Measurements from ENCODE around the gene TGFBR3. TPM values are rescaled to one million over a fixed set of nuclear protein-coding genes. Genes with fewer than 3 reads are reported as not detected.

TGFBR3 gene
- total RNA-seq, 1 experiment from 2014 or later: 2.4 TPM

- no CpG with 5 or more reads among the region's 11 CpGs for WGBS (ENCODE audit: extremely low coverage, insufficient read length, low lambda C conversion rate)
- no peak overlapping the region for H3K4ac ChIP-seq (ENCODE audit: low read depth, low read length)
- H3K36me3 Mint-ChIP-seq (ENCODE audit: insufficient read depth in 1 of 3, low read depth in 3 of 3): no peaks in the 10 kb centered on the region
Observed at GRCh38 chr1:91729621-91730358, 156.2 kb downstream of the TGFBR3 start.

More at GRCh38 chr1:91729621-91730358, 156.2 kb downstream of the TGFBR3 start:
- Histone ChIP-seq H4K20me1 (ENCODE audit: control insufficient read depth, insufficient read depth, insufficient read length) (no peaks in the 10 kb centered on the region), H3K23me2 (ENCODE audit: insufficient read length, low read depth, low read length, poor library complexity, severe bottlenecking) (no peaks in the 10 kb centered on the region), H3K27ac (ENCODE audit: insufficient read length, low read depth, low read length) (no peak overlapping the region), H2AFZ (ENCODE audit: low read length) (no peak overlapping the region), H4K8ac (replicated peaks; ENCODE audit: insufficient read length, low read depth, low read length) (no peak overlapping the region), H4K91ac (ENCODE audit: insufficient read length, low read depth, low read length) (no peak overlapping the region), H3T11ph (ENCODE audit: low read length) (no peak overlapping the region), H2BK120ac (ENCODE audit: low read depth, low read length, poor library complexity, severe bottlenecking) (no peak overlapping the region), H3K23ac (ENCODE audit: insufficient read length, low read depth, low read length) (no peak overlapping the region), H2BK5ac (ENCODE audit: insufficient read length, low read length) (no peak overlapping the region), H4K5ac (ENCODE audit: insufficient read length, low read depth, low read length) (no peak overlapping the region), H3K4me2 (ENCODE audit: insufficient read depth, insufficient read length, low read length) (no peak overlapping the region), H3K27me3 (ENCODE audit: insufficient read depth, low read length) (no peaks in the 10 kb centered on the region), H2BK15ac (ENCODE audit: low read depth, low read length) (no peak overlapping the region), H3K18ac (ENCODE audit: insufficient read length, low read depth, low read length) (no peak overlapping the region), H2AK5ac (ENCODE audit: insufficient read length, low read length) (no peak overlapping the region), H2BK20ac (ENCODE audit: low read depth, low read length, poor library complexity, severe bottlenecking) (no peak overlapping the region), H3K4me1 (ENCODE audit: insufficient read depth, low read length) (no peaks in the 10 kb centered on the region; the same call in 1 of the 2 replicates), H3K79me1 (ENCODE audit: insufficient read depth, low read depth, low read length, poor library complexity, severe bottlenecking) (no peaks in the 10 kb centered on the region), H3K79me2 (ENCODE audit: insufficient read depth, low read length) (no peaks in the 10 kb centered on the region), H3K9ac (ENCODE audit: extremely low read depth, insufficient read length, low read length) (no peak overlapping the region), H3K9me3 (ENCODE audit: control insufficient read depth, low read depth, low read length) (no peaks in the 10 kb centered on the region), H3K56ac (ENCODE audit: insufficient read length, low read depth, low read length) (no peak overlapping the region), H2BK12ac (ENCODE audit: insufficient read length, low read depth, low read length) (no peak overlapping the region), H3K14ac (ENCODE audit: insufficient read depth, low read length) (no peak overlapping the region)
- no peaks in the 10 kb centered on the region for H3K9me3 Mint-ChIP-seq
- peaks cover 8 to 16% of the 10 kb centered on the region in 2 experiments for H3K4me1 Mint-ChIP-seq
- H3K27ac Mint-ChIP-seq: no peak overlapping the region
- no peaks in the 10 kb centered on the region for H3K27me3 Mint-ChIP-seq (ENCODE audit: low read depth)
- TF ChIP-seq CTCF (conservative IDR thresholded peaks at IDR 0.05): no peak
- no peak overlapping the region for H3K4me3 Mint-ChIP-seq
- DNase-seq: no peak
